Esophagus (tissue), 2 donors: ENCODE data around the gene ACACB. TPM values are rescaled to one million over a fixed set of nuclear protein-coding genes. Genes with fewer than 3 reads are reported as not detected.

Source experiments
- H3K27ac ChIP-seq, 2 donors: one replicate each; pipeline ENCODE4 v1.5.1; 2013; ENCODE audit warnings: low read depth in 2 of 2, mild to moderate bottlenecking in 2 of 2, inconsistent platforms in 1 of 2, low read length in 1 of 2, moderate library complexity in 1 of 2
- H3K27me3 ChIP-seq, 2 donors: one replicate each; pipeline ENCODE4 v1.6.1; 2013; ENCODE audit warnings: low read length in 2 of 2, control low read depth in 1 of 2, mild to moderate bottlenecking in 1 of 2; ENCODE audit not compliant: insufficient read depth in 2 of 2, control insufficient read depth in 1 of 2
- H3K36me3 ChIP-seq, 2 donors: one replicate each; pipeline ENCODE4 v1.6.1; 2013; ENCODE audit warnings: low read length in 1 of 2; ENCODE audit not compliant: control insufficient read depth in 2 of 2, insufficient read depth in 2 of 2
- H3K4me1 ChIP-seq, 2 donors: one replicate each; pipeline ENCODE4 v1.6.1; 2013; ENCODE audit warnings: low read length in 1 of 2; ENCODE audit not compliant: control insufficient read depth in 2 of 2, insufficient read depth in 2 of 2
- H3K4me3 ChIP-seq, 2 donors: one replicate each; pipeline ENCODE4 v1.5.1; 2013; ENCODE audit warnings: low read length in 2 of 2, mild to moderate bottlenecking in 2 of 2, low read depth in 1 of 2, moderate library complexity in 1 of 2
- H3K9me3 ChIP-seq, 2 donors: one replicate each; pipeline ENCODE4 v1.6.1; 2013; ENCODE audit warnings: mild to moderate bottlenecking in 2 of 2, low read depth in 1 of 2, low read length in 1 of 2, moderate library complexity in 1 of 2; ENCODE audit not compliant: control insufficient read depth in 2 of 2, insufficient read depth in 1 of 2
- WGBS, 2 donors: extraction: QIAGEN DNeasy Blood & Tissue Kit; methylation state at CpG; one replicate each; pipeline ENCODE4 v1.1.7; 2013; 5-methylcytosine and 5-hydroxymethylcytosine counted together
- polyA plus RNA-seq, 2 donors: library from polyadenylated mRNA; stranded (reverse); fragments of 200-250 nt; gene quantifications; one replicate each; pipeline ENCODE4 v1.2.3, GENCODE V29; 2013
- donor health status: healthy with polysubstance abuse.
- donor health status: Bipolar disorder and iron deficiency.

Gene ACACB
- polyA plus RNA-seq, 2 donors, result 8.6 to 18.2 TPM

- no peaks in the 10 kb centered on the region for H3K4me1 ChIP-seq
- peaks cover 0 to 4% of the 10 kb centered on the region in 2 donors for H3K9me3 ChIP-seq
- 93 to 96% methylated on average over 4 of the region's 4 CpGs for WGBS, 2 donors
- no peaks in the 10 kb centered on the region for H3K27me3 ChIP-seq
- H3K36me3 ChIP-seq, result peaks cover 0 to 8% of the 10 kb centered on the region in 2 donors
- no peak overlapping the region for H3K27ac ChIP-seq
- no peak overlapping the region for H3K4me3 ChIP-seq
Measured at GRCh38 chr12:109252799-109253198, 136.4 kb downstream of the ACACB start.

- Histone ChIP-seq H3K27me3 (no peaks in the 10 kb centered on the region), H3K9me3 (peaks cover 0 to 4% of the 10 kb centered on the region in 2 donors), H3K4me3 (no peak overlapping the region), H3K27ac (no peak overlapping the region), H3K36me3 (peaks cover 0 to 10% of the 10 kb centered on the region in 2 donors), H3K4me1 (no peaks in the 10 kb centered on the region)
- 96 to 97% methylated on average over 7 of the region's 7 CpGs for WGBS, 2 donors
Measured at GRCh38 chr12:109253913-109254544, 137.6 kb downstream of the ACACB start.

- no peak overlapping the region for H3K4me3 ChIP-seq
- 91 to 93% methylated on average over 5 of the region's 5 CpGs for WGBS, 2 donors
- H3K9me3 ChIP-seq, result peaks cover 0 to 4% of the 10 kb centered on the region in 2 donors
- no peaks in the 10 kb centered on the region for H3K27me3 ChIP-seq
- H3K27ac ChIP-seq, result no peak overlapping the region
- no peaks in the 10 kb centered on the region for H3K4me1 ChIP-seq
- H3K36me3 ChIP-seq, result peaks cover 3 to 10% of the 10 kb centered on the region in 2 donors
Measured at GRCh38 chr12:109255377-109255776, 139.0 kb downstream of the ACACB start.

GRCh38 chr12:109256011-109256410 is 139.6 kb downstream of the ACACB start:
- WGBS, 2 donors, result 80 to 92% methylated on average over 8 of the region's 8 CpGs
- H3K9me3 ChIP-seq, result peaks cover 0 to 4% of the 10 kb centered on the region in 2 donors
- H3K27me3 ChIP-seq, result no peaks in the 10 kb centered on the region
- H3K4me1 ChIP-seq, result no peaks in the 10 kb centered on the region
- peaks cover 3 to 10% of the 10 kb centered on the region in 2 donors for H3K36me3 ChIP-seq
- H3K4me3 ChIP-seq, result no peak overlapping the region
- H3K27ac ChIP-seq, result no peak overlapping the region

GRCh38 chr12:109258201-109258600 is 141.8 kb downstream of the ACACB start:
- peaks cover 3 to 5% of the 10 kb centered on the region in 2 donors for H3K36me3 ChIP-seq
- 84 to 90% methylated on average over 6 of the region's 6 CpGs for WGBS, 2 donors
- no peaks in the 10 kb centered on the region for H3K4me1 ChIP-seq

GRCh38 chr12:109258607-109259544 is 142.5 kb downstream of the ACACB start:
- 86 to 88% methylated on average over 15 to 16 of the region's 16 CpGs for WGBS, 2 donors

More at GRCh38 chr12:109258201-109258600, 141.8 kb downstream of the ACACB start:
- Histone ChIP-seq H3K27me3 (no peaks in the 10 kb centered on the region), H3K4me3 (no peak overlapping the region), H3K27ac (no peak overlapping the region), H3K9me3 (peaks cover 0 to 4% of the 10 kb centered on the region in 2 donors)

GRCh38 chr12:109259545-109259895 is 143.1 kb downstream of the ACACB start:
- Histone ChIP-seq H3K4me1 (no peaks in the 10 kb centered on the region), H3K36me3 (peaks cover 3 to 9% of the 10 kb centered on the region in 2 donors), H3K27ac (no peak overlapping the region), H3K4me3 (no peak overlapping the region), H3K9me3 (no peaks in the 10 kb centered on the region), H3K27me3 (no peaks in the 10 kb centered on the region)
- 71 to 86% methylated on average over 1 of the region's 1 CpG for WGBS, 2 donors

More at GRCh38 chr12:109258607-109259544, 142.5 kb downstream of the ACACB start:
- no peaks in the 10 kb centered on the region for H3K27me3 ChIP-seq
- no peak overlapping the region for H3K27ac ChIP-seq
- H3K36me3 ChIP-seq, result peaks cover 3 to 5% of the 10 kb centered on the region in 2 donors
- peaks cover 0 to 3% of the 10 kb centered on the region in 2 donors for H3K9me3 ChIP-seq
- no peaks in the 10 kb centered on the region for H3K4me1 ChIP-seq
- H3K4me3 ChIP-seq, result no peak overlapping the region

GRCh38 chr12:109261087-109261486 is 144.7 kb downstream of the ACACB start:
- no peaks in the 10 kb centered on the region for H3K4me1 ChIP-seq
- no peak overlapping the region for H3K27ac ChIP-seq
- no peaks in the 10 kb centered on the region for H3K27me3 ChIP-seq
- 91 to 95% methylated on average over 1 of the region's 1 CpG for WGBS, 2 donors
- H3K4me3 ChIP-seq, result no peak overlapping the region
- no peaks in the 10 kb centered on the region for H3K9me3 ChIP-seq
- peaks cover 3 to 23% of the 10 kb centered on the region in 2 donors for H3K36me3 ChIP-seq

- Histone ChIP-seq H3K9me3 (no peaks in the 10 kb centered on the region), H3K4me3 (no peak overlapping the region), H3K4me1 (no peaks in the 10 kb centered on the region), H3K36me3 (peaks cover 3 to 26% of the 10 kb centered on the region in 2 donors), H3K27ac (no peak overlapping the region), H3K27me3 (no peaks in the 10 kb centered on the region)
- WGBS, 2 donors, result 84 to 87% methylated on average over 2 of the region's 2 CpGs
Measured at GRCh38 chr12:109261939-109262338, 145.6 kb downstream of the ACACB start.
